ENCODE measurements around the gene RNLS. TPM values are rescaled to one million over a fixed set of nuclear protein-coding genes. Genes with fewer than 3 reads are reported as not detected.

RNLS gene
- total RNA-seq, 1 experiment from 2014 or later: 8.7 TPM

DNA sequence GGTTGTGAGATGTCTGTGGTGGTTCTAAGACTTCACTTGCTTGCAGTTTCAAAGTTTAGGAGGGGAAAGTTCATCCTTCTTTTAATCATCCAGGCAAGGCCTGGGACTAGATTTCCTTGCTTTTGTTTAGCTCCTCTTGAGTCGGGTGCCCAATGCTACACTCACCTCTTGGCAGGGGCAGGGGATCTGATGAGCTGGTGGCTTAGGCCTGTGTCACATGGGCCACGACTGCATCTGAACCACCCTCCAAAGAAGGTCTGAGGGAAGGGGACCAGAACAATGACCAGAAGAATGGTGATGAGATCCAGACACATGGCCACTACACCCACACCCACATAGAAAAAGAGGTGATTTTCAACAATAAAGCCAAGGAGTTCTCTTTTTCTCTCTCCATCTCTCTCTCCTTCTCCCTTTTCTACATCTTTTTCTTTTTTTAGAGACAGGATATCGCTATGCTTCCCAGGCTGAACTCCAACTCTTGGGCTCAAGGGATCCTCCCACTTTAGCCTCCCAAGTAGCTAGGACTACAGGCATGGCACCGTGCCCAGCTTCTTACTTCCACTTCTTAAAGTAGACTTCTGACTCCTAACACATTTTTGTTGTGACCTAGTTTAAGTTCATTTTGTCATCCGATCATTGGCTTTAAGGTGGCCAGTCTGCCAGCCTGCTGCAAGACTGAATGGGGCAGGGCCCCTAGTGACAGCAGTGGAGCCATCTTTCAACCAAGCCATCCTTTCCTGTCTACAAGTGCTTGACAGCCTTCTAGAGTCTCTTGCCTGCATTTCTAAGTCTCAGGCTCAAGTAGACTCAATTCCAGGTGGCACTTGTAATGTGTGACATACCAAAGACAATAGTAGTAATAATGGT lies 350.9 kb downstream of the RNLS start:
- Mint-ChIP-seq H3K27ac (no peak overlapping the region), H3K27me3 (ENCODE audit: low read depth) (no peaks in the 10 kb centered on the region), H3K4me1 (peaks cover 8% of the 10 kb centered on the region), H3K9me3 (peaks cover 9% of the 10 kb centered on the region), H3K36me3 (no peaks in the 10 kb centered on the region), H3K4me3 (no peak overlapping the region)
- DNase-seq (ENCODE audit: low spot score) (no peak), ATAC-seq (no peak)
- ChIA-PET CTCF (no interaction called here), POLR2A (no interaction called here)
- TF ChIP-seq SMAD3 (CRISPR knock-in tag; IDR thresholded peaks at IDR 0.05; ENCODE audit: borderline replicate concordance) (no peak), TP53 (CRISPR knock-in tag; IDR thresholded peaks at IDR 0.05) (no peak), OVOL2 (CRISPR knock-in tag; IDR thresholded peaks at IDR 0.05; ENCODE audit: borderline replicate concordance) (no peak), RELA (CRISPR knock-in tag; IDR thresholded peaks at IDR 0.05; ENCODE audit: borderline replicate concordance) (no peak), TCF7 (CRISPR knock-in tag; IDR thresholded peaks at IDR 0.05; ENCODE audit: low read depth) (no peak), MYBL2 (CRISPR knock-in tag; IDR thresholded peaks at IDR 0.05) (no peak), TEAD4 (CRISPR knock-in tag; IDR thresholded peaks at IDR 0.05) (no peak), ZNF263 (CRISPR knock-in tag; IDR thresholded peaks at IDR 0.05; ENCODE audit: low read depth) (no peak), CDX4 (CRISPR knock-in tag; IDR thresholded peaks at IDR 0.05; ENCODE audit: borderline replicate concordance) (no peak), GABPB1 (CRISPR knock-in tag; IDR thresholded peaks at IDR 0.05) (no peak), NR3C1 (CRISPR knock-in tag; conservative IDR thresholded peaks at IDR 0.05; ENCODE audit: low read depth) (no peak)
- TF ChIP-seq, protein P1, sequence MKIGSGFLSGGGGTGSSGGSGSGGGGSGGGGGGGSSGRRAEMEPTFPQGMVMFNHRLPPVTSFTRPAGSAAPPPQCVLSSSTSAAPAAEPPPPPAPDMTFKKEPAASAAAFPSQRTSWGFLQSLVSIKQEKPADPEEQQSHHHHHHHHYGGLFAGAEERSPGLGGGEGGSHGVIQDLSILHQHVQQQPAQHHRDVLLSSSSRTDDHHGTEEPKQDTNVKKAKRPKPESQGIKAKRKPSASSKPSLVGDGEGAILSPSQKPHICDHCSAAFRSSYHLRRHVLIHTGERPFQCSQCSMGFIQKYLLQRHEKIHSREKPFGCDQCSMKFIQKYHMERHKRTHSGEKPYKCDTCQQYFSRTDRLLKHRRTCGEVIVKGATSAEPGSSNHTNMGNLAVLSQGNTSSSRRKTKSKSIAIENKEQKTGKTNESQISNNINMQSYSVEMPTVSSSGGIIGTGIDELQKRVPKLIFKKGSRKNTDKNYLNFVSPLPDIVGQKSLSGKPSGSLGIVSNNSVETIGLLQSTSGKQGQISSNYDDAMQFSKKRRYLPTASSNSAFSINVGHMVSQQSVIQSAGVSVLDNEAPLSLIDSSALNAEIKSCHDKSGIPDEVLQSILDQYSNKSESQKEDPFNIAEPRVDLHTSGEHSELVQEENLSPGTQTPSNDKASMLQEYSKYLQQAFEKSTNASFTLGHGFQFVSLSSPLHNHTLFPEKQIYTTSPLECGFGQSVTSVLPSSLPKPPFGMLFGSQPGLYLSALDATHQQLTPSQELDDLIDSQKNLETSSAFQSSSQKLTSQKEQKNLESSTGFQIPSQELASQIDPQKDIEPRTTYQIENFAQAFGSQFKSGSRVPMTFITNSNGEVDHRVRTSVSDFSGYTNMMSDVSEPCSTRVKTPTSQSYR (CRISPR knock-in tag; IDR thresholded peaks at IDR 0.05): no peak

GRCh38 chr10:88230251-88230650 lies 352.9 kb downstream of the RNLS start:
- CTCF ChIA-PET: no interaction called here
- no peaks in the 10 kb centered on the region for H3K27me3 Mint-ChIP-seq (ENCODE audit: low read depth)

GRCh38 chr10:88228130-88228529 lies 355.0 kb downstream of the RNLS start:
- CTCF ChIA-PET: no interaction called here
- POLR2A ChIA-PET: no interaction called here
- Mint-ChIP-seq H3K9me3 (peaks cover 9% of the 10 kb centered on the region), H3K27me3 (ENCODE audit: low read depth) (no peaks in the 10 kb centered on the region), H3K4me3 (no peak overlapping the region), H3K36me3 (no peaks in the 10 kb centered on the region), H3K27ac (no peak overlapping the region), H3K4me1 (peaks cover 4% of the 10 kb centered on the region)
- DNase-seq (ENCODE audit: low spot score) (no peak), ATAC-seq (no peak)
- TF ChIP-seq E2F5 (CRISPR knock-in tag; IDR thresholded peaks at IDR 0.05) (no peak), SMAD4 (CRISPR knock-in tag; IDR thresholded peaks at IDR 0.05) (no peak), TEAD1 (CRISPR knock-in tag; IDR thresholded peaks at IDR 0.05) (no peak), FOXJ3 (CRISPR knock-in tag; IDR thresholded peaks at IDR 0.05; ENCODE audit: borderline replicate concordance) (no peak), ZMAT4 (CRISPR knock-in tag; IDR thresholded peaks at IDR 0.05) (no peak), ZNF219 (CRISPR knock-in tag; IDR thresholded peaks at IDR 0.05; ENCODE audit: borderline replicate concordance) (no peak)
- TF ChIP-seq, protein P2, sequence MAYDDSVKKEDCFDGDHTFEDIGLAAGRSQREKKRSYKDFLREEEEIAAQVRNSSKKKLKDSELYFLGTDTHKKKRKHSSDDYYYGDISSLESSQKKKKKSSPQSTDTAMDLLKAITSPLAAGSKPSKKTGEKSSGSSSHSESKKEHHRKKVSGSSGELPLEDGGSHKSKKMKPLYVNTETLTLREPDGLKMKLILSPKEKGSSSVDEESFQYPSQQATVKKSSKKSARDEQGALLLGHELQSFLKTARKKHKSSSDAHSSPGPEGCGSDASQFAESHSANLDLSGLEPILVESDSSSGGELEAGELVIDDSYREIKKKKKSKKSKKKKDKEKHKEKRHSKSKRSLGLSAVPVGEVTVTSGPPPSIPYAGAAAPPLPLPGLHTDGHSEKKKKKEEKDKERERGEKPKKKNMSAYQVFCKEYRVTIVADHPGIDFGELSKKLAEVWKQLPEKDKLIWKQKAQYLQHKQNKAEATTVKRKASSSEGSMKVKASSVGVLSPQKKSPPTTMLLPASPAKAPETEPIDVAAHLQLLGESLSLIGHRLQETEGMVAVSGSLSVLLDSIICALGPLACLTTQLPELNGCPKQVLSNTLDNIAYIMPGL (CRISPR knock-in tag; IDR thresholded peaks at IDR 0.05): no peak

More at GRCh38 chr10:88230251-88230650, 352.9 kb downstream of the RNLS start:
- ATAC-seq (no peak), DNase-seq (ENCODE audit: low spot score) (no peak)
- no peaks in the 10 kb centered on the region for H3K36me3 Mint-ChIP-seq
- TF ChIP-seq ZNF263 (CRISPR knock-in tag; IDR thresholded peaks at IDR 0.05; ENCODE audit: low read depth) (no peak), TEAD4 (CRISPR knock-in tag; IDR thresholded peaks at IDR 0.05) (no peak), ERG (CRISPR knock-in tag; IDR thresholded peaks at IDR 0.05) (no peak), ZNF232 (CRISPR knock-in tag; IDR thresholded peaks at IDR 0.05) (no peak), TP53 (CRISPR knock-in tag; IDR thresholded peaks at IDR 0.05) (no peak), ZNF671 (CRISPR knock-in tag; IDR thresholded peaks at IDR 0.05) (no peak), CREM (CRISPR knock-in tag; IDR thresholded peaks at IDR 0.05) (no peak), ZNF138 (CRISPR knock-in tag; conservative IDR thresholded peaks at IDR 0.05) (no peak), PRRX2 (CRISPR knock-in tag; IDR thresholded peaks at IDR 0.05) (no peak)
- H3K9me3 Mint-ChIP-seq: peaks cover 9% of the 10 kb centered on the region
- POLR2A ChIA-PET: no interaction called here
- H3K4me1 Mint-ChIP-seq: peaks cover 8% of the 10 kb centered on the region
- no peak overlapping the region for H3K27ac Mint-ChIP-seq
- H3K4me3 Mint-ChIP-seq: no peak overlapping the region

All from WTC11 (cell line).